ENCODE measurements around the gene RBM20. TPM values are rescaled to one million over a fixed set of nuclear protein-coding genes. Genes with fewer than 3 reads are reported as not detected.
"Not testable (repeated sequence)": the region's sequence is repeated elsewhere in the genome, so short reads cannot be mapped to it uniquely, and the experiment has no call there.

Gene RBM20
- total RNA-seq, 1 donor from 2014 or later, result 0.27 TPM

DNA sequence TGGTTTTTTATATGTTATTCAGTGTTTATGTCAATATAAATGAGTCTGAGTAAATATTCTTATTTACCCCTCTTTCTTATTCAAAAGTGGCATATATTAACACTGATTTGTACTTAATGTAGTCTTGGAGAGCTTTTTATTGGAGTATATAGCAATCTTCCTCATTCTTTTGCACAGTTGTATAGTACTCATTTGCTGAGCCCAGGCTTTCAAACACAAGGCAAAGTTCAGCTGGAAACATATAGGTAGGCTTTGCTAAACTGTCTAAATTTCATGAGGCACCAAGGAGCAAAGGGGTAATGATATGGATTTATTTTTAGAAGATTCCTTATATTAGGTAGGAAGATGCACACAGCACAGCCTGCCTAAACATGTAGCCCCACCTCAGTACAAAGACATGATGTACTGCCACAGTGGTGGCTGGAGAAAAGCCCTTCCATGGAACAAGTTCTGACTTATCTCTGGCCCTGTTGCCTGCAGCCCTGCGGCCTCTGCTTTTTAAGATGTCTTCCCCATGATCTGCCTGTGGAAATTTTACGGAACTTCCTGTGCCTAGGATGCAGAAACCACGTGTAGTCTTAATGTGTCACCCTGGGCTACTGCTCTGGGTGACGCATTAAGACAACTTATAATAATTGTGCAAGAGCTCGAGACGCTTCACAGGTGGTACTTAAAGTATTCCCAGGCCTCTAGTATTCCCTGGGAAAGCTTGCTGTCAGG, 218.0 kb downstream of the RBM20 start:
- intact Hi-C loops (cut with micrococcal nuclease), result no loop called here

DNA sequence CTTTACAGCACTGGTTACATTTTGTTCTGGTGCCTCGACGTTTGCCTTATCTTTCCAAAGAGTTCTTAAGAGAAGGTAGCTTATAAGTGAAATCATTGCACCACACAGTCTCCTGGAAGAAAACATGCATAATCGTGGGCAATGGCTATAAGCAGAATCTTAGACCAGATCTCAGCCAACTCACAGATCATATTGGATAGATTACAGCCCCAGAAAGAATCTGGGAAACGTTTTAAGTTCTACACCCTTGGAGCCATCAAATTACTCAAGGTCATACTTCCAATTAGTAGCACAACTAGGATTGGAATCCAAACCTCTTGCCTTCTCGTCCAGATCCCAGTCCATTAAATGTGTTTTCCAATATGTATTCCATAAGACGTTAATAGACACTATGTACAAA, 218.8 kb downstream of the RBM20 start:
- intact Hi-C loops (cut with micrococcal nuclease), result no loop called here

DNA sequence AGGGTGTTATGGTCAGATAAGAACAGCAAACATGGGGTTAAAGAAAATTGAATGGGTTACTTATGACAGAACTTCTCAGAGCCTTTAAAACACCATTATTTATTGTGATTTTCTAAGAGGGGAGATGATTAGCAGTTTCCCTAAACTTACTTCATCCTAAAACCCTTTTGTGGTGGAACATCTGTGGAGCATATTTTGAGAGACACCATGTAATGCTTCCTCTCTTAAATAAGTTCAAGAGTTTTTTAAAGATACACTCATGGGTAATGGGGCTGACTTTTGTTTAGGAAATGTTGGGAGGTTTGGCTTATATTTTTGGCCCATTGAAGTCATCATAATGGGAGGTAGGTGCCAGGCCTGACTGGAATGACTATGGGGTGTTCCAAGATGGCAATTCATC, 219.2 kb downstream of the RBM20 start:
- intact Hi-C loops (cut with micrococcal nuclease), result no loop called here

GRCh38 chr10:110863956-110864355, 219.8 kb downstream of the RBM20 start:
- intact Hi-C loops (cut with micrococcal nuclease), result loop anchor here (1.0 to 2.0 kb wide), 8 partner anchors 8 to 449 kb away; partner anchors contain the start of genes BBIP1 and SHOC2

DNA sequence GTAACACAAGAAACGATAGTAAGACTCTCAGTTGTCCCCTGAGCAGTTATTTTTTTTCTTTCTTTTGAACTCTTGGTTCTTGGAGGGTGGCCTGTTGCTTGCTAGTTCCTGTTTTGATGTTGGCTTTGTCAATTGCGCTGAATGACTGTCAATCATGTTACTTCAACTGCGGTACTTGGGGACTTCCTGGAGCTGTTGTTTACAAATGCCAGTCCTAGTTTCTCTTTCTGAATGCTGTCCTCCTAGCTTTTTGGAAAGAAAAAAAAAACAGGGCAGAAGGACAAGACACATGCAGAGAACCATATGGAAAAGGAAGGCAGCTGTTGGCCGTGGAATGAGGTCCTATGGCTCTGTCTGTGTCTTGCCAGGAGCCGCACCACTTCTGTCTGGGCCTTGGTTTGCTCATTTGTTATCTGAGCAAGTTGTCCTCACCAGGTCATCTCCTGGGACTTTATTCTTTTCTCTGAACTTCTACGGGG, 220.6 kb downstream of the RBM20 start:
- intact Hi-C loops (cut with micrococcal nuclease), result loop anchor here (1.0 to 2.0 kb wide), 8 partner anchors 8 to 450 kb away; partner anchors contain the start of genes BBIP1 and SHOC2

- intact Hi-C loops (cut with micrococcal nuclease), result loop anchor here (2.0 kb wide), 2 partner anchors 62 to 450 kb away; no protein-coding TSS in a partner anchor
Observed at GRCh38 chr10:110865186-110865808, 221.2 kb downstream of the RBM20 start.

GRCh38 chr10:110865809-110866482, 221.8 kb downstream of the RBM20 start:
- intact Hi-C loops (cut with micrococcal nuclease), result loop anchor here (2.0 kb wide), 2 partner anchors 63 to 451 kb away; no protein-coding TSS in a partner anchor

GRCh38 chr10:110867011-110867806, 223.1 kb downstream of the RBM20 start:
- intact Hi-C loops (cut with micrococcal nuclease), result not testable (repeated sequence)

GRCh38 chr10:110867807-110868465, 223.8 kb downstream of the RBM20 start:
- intact Hi-C loops (cut with micrococcal nuclease), result no loop called here

DNA sequence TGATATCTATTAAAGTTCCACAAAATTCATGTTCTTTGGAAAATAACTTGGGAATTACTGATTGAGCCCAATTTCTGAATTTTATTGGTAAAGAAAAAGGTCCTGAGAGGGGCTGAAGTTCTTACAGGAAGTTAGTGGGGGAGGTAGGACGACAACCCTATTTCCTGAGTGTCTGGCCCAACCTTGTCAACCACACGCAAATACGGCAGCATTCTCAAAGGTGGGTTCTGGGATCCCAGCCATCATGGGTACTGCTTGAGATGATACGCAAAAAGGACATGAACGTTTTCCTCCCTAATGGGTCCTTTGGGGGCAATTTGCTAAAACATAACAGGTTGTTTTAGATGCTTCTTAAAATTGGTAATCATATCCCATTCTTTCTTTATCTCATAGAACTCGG, 224.8 kb downstream of the RBM20 start:
- intact Hi-C loops (cut with micrococcal nuclease), result no loop called here

- intact Hi-C loops (cut with micrococcal nuclease), result loop anchor here (1.0 to 5.0 kb wide), 11 partner anchors 28 to 948 kb away; partner anchors contain the start of genes BBIP1, SHOC2, SMC3 and XPNPEP1
Observed at GRCh38 chr10:110870823-110871297, 226.7 kb downstream of the RBM20 start.

- intact Hi-C loops (cut with micrococcal nuclease), result loop anchor here (1.0 to 5.0 kb wide), 16 partner anchors 7 to 948 kb away; partner anchors contain the start of genes BBIP1, SHOC2, SMC3 and SMNDC1
Observed at GRCh38 chr10:110871298-110872084, 227.4 kb downstream of the RBM20 start, which contains the start of gene PDCD4. PDCD4 (plus strand) TSS chr10:110871928; CDS start chr10:110876028, 4,100 bp downstream.

DNA sequence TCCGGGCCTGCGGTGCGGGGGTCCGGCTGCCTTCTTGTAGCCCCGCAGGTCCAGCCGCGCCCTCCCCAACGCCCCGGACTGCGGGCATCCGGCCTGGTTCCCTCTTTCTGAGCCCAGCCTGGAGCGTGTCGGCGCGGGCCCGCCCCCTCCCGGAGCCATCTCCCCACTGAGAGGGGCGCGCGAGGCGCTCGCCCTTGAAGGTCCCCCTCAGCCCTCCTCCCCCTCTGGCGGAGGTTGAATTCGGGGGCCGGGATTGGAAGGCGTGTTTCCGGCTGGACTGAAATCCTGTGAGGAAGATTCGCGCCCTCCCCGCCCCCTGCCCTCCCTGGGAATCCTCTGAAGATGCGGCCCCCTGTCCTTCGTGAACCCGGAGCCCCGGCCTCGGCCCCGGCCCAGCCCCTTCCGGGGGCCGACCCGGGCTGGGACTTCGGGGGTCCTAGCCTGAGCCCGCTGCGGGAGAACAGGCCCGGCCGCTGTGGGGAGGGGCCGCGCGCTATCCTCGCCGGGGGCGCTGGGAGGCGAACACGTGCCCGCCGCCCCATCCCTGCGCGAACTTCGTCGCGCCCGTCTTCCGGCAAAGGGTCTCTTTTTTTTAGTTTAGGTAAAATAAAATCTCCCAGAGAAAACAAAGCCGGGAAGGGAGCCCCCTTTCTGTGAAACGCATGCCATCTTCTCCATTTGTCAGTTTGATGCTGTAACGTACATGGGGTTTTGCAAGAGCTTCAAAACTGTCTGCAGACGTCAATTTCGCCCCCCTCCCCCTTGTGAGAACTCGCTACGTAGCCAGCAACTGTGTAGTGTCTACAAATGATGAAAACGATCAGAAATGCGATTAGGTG, 228.2 kb downstream of the RBM20 start:
- intact Hi-C loops (cut with micrococcal nuclease), result loop anchor here (1.0 to 5.0 kb wide), 12 partner anchors 8 to 805 kb away; partner anchors contain the start of genes SMC3 and SMNDC1

GRCh38 chr10:110872984-110873923, 229.1 kb downstream of the RBM20 start:
- intact Hi-C loops (cut with micrococcal nuclease), result loop anchor here (1.0 to 5.0 kb wide), 13 partner anchors 9 to 806 kb away; partner anchors contain the start of genes SMC3 and SMNDC1

GRCh38 chr10:110873951-110874350, 229.8 kb downstream of the RBM20 start:
- intact Hi-C loops (cut with micrococcal nuclease), result loop anchor here (1.0 to 5.0 kb wide), 10 partner anchors 9 to 807 kb away; partner anchors contain the start of genes SMC3 and SMNDC1

DNA sequence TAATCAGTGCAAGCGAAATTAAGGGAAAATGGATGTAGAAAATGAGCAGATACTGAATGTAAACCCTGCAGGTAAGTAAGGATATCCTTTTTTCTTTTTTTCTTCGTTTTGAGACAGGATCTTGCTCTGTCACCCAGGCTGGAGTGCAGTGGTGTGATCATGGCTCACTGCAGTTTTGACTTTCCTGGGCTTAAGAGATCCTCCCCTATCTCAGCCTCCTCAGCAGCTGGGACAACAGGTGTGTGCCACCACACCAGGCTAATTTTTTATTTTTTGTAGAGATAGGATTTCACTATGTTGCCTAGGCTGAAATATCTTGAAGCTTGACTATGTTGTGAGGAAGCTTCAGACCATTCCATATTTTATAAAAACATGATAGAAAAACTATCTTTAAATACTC, 231.9 kb downstream of the RBM20 start:
- intact Hi-C loops (cut with micrococcal nuclease), result no loop called here

DNA sequence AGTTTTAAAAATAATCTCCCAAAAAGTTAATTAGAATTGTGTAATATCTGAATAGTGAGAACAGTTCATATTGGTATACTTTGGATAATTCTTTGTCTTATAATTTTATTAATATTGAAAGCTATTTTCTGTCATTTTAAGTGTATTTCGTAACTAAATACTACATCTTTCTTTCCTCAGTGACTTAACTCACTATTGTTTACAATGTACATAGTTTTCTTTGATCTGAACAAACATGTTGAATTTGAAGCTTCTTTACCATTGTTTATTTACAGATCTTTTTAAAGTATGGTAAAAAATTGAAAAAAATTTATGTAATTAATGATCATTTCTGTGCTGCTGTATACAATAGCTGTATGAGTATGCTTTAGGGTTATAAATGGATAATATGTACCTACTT, 232.7 kb downstream of the RBM20 start:
- intact Hi-C loops (cut with micrococcal nuclease), result no loop called here
